GM12891 (cell line): ENCODE data around the gene KHK.

Experiments used
- POLR2A ChIP-seq: IDR thresholded peaks from 2 replicates; pipeline ENCODE4 v1.6.1; 2011; ENCODE audit warnings: low read depth, low read length, control low read depth
- POLR2AphosphoS5 ChIP-seq: IDR thresholded peaks from 2 replicates; pipeline ENCODE4 v1.6.1; 2011; ENCODE audit warnings: low read depth, low read length, control low read depth
- SPI1 ChIP-seq: IDR thresholded peaks from 2 replicates; pipeline ENCODE4 v1.6.1; 2011; ENCODE audit warnings: low read depth, low read length, control low read depth
- TAF1 ChIP-seq: IDR thresholded peaks from 2 replicates; pipeline ENCODE4 v1.6.1; 2011; ENCODE audit warnings: low read depth, low read length, control low read depth

DNA sequence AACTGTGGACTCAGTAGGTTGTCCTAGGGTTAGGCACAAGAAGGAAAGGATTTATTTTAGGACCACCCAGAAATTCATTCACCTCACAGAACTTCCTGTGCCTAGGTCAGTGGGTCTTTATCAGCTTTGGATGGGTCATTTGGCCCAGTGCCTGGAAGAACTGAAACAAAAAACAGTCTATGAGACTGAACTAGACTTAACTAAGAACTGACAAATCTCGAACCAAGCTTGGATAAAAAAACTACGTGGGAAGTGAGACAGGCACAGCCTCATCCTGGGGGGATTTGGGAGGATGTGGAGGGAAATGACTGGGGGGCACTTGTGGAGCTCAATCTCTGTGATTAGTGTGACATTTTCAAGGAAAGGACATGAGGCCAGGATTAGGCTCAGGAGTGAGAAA, 12.8 kb upstream of the KHK start:
- TF ChIP-seq POLR2AphosphoS5: no peak
- no peak for TF ChIP-seq POLR2A
- TF ChIP-seq TAF1: no peak
- TF ChIP-seq SPI1: no peak
